GM12801 (cell line): ENCODE measurements around the gene PSENEN.

Experiments
- TF ChIP-seq, protein P1 (sequence below): IDR thresholded peaks from one replicate; pipeline ENCODE4 v1.5.1; 2011; ENCODE audit warnings: control low read depth; ENCODE audit not compliant: insufficient read length; ENCODE audit errors: extremely low read depth

PSENEN gene

GRCh38 chr19:35752746-35753350 lies 7.4 kb downstream of the PSENEN start:
- TF ChIP-seq, protein P1, sequence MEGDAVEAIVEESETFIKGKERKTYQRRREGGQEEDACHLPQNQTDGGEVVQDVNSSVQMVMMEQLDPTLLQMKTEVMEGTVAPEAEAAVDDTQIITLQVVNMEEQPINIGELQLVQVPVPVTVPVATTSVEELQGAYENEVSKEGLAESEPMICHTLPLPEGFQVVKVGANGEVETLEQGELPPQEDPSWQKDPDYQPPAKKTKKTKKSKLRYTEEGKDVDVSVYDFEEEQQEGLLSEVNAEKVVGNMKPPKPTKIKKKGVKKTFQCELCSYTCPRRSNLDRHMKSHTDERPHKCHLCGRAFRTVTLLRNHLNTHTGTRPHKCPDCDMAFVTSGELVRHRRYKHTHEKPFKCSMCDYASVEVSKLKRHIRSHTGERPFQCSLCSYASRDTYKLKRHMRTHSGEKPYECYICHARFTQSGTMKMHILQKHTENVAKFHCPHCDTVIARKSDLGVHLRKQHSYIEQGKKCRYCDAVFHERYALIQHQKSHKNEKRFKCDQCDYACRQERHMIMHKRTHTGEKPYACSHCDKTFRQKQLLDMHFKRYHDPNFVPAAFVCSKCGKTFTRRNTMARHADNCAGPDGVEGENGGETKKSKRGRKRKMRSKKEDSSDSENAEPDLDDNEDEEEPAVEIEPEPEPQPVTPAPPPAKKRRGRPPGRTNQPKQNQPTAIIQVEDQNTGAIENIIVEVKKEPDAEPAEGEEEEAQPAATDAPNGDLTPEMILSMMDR: no peak

- TF ChIP-seq, protein P1: no peak
These were observed 8.4 kb downstream of the PSENEN start for GRCh38 chr19:35753634-35754369.

GRCh38 chr19:35754370-35755130 lies 9.1 kb downstream of the PSENEN start:
- TF ChIP-seq, protein P1: no peak

DNA sequence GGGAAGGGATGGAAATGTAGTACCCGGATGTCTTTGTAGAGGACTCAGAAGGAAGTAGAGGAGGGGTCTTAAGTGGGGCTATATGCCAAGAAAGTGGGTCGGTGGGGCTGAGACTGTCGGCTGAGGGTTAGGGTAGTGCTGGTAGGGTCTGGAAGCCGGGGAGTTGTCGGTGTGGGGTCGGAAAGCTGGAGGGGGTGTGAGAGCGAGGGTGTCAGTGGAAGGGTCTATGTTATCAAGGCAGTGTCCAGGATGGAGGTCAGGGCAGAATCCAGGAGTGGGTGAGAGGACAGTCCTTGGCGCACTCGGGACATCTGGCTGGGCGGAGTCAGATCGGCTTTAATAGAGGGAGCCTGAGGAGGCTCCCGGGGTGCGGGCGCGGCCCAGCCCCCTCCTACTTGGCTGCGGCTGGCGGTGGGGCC lies 9.7 kb downstream of the PSENEN start:
- TF ChIP-seq, protein P1: no peak

DNA sequence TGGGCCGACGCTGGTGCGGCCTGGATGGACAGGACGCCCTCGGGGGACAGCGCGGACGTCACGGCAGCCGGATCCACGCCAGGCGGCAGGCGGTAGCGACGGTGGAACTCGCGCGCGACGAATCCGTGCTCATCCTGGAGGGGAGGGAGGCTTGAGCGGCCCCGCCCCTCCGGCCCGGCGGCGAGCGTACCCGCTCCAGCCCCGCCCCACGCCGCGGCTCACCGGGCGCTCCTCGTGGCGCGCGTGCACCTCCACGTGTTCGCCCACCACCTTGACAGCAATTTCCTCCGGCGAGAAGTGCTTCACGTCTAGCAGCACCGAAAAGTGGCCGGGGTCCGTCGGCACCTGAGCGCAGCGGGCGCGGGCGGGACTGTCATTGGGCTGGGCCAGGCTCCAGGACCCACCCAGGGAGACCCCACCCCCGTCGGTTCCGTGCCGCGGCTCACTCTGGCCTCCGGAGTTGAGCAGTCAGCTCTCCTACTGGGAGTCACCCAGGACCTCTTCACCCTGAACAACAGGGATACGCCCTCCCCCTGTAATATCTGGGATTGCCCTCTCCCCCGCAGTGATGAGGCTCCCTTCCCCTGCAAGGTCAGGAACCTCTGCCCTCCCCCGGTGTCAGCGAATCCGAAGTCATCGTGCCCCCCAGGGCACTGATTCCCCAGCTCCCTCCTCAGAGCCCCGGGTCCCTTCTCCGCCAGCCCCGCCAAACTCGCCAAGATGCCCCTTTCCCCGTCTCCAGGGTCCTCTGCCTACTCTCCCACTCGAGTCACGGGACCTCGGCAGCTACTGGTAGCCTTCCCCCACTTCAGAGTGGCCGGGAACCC lies 10.3 kb downstream of the PSENEN start:
- TF ChIP-seq, protein P1: no peak

DNA sequence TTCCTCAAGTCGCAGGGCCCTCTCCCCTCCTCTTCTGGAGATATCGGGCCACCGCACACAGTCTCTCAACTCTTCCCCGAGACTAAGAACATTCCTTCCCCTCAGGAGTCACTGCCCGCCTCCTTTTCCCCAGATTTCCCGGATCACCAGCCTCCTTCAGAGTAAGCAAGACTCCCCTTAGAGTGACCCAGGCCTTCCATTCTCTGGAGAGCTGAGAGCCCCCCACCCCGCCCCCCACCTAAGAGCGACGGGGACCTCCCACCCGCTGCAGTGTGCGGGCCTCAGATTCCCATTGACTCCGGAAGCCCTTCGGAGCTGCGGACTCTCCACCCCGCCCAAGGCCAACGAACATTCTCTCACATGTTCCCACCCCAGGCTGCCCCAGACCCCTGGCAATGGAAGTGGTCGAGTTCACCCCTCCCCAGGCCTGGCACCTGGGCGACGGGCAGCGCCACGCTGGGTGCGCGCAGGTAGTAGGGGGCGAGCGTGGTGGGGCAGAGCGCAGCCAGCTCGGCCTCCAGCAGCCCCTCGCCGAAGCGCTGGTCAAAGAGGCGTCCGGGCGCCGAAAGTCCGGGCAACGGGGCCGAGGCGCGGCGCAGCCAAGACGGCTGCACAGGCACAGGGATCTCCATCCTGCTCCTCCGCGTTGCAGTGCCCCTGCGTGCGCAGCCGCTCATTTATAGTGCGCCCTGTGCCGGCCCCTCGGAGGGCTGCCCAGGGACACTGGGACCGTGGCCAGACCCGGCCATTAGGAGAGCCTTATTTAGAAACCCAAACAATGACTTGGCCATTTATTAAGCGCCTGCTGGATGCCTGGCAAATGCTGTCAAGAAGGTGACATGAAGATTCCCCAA lies 11.2 kb downstream of the PSENEN start, which contains the start of gene HSPB6:
HSPB6 (minus strand) TSS at position 653 of the 854 bp plus-strand sequence; CDS start at position 632, 21 bp downstream.
- TF ChIP-seq, protein P1: no peak
